Measurements from ENCODE around the gene VAV2. TPM values are rescaled to one million over a fixed set of nuclear protein-coding genes. Genes with fewer than 3 reads are reported as not detected.

The VAV2 gene
- total and polyA plus RNA-seq, 11 donors, result 3.3 to 9.9 (median 5.3) TPM

- intact Hi-C loops (cut with DNase I), result no loop called here
- Histone ChIP-seq H3K9me3 (no peaks in the 10 kb centered on the region), H3K4me1 (peaks cover 0 to 32% (median 13%) of the 10 kb centered on the region in 12 donors), H3K27me3 (no peaks in the 10 kb centered on the region), H3K36me3 (no peaks in the 10 kb centered on the region), H3K27ac (no peak overlapping the region), H3K4me3 (no peak overlapping the region)
- ATAC-seq (no peak), DNase-seq (no peak)
- WGBS, 4 donors, result 73 to 78% (median 76%) methylated on average over 15 to 16 of the region's 16 CpGs
- TF ChIP-seq CTCF (IDR thresholded peaks at IDR 0.05) (no peak), POLR2A (IDR thresholded peaks at IDR 0.05) (no peak)
Observed at GRCh38 chr9:133916159-133916541, 76.0 kb downstream of the VAV2 start.

GRCh38 chr9:133915534-133916158 is 76.5 kb downstream of the VAV2 start:
- ATAC-seq (no peak), DNase-seq (no peak)
- intact Hi-C loops (cut with DNase I), result no loop called here
- Histone ChIP-seq H3K9me3 (no peaks in the 10 kb centered on the region), H3K4me1 (peaks cover 0 to 32% (median 13%) of the 10 kb centered on the region in 12 donors), H3K27me3 (no peaks in the 10 kb centered on the region), H3K36me3 (no peaks in the 10 kb centered on the region), H3K4me3 (no peak overlapping the region), H3K27ac (no peak overlapping the region)
- WGBS, 4 donors, result 78 to 82% (median 81%) methylated on average over 30 of the region's 30 CpGs
- no peak for TF ChIP-seq CTCF (IDR thresholded peaks at IDR 0.05)
- TF ChIP-seq POLR2A (IDR thresholded peaks at IDR 0.05), result no peak

GRCh38 chr9:133914442-133915342 is 77.4 kb downstream of the VAV2 start:
- intact Hi-C loops (cut with DNase I), result no loop called here
- Histone ChIP-seq H3K36me3 (no peaks in the 10 kb centered on the region), H3K27ac (peak overlapping the region in 1 of 12 donors; percentile 5), H3K4me3 (no peak overlapping the region), H3K27me3 (no peaks in the 10 kb centered on the region), H3K9me3 (no peaks in the 10 kb centered on the region), H3K4me1 (peaks cover 0 to 30% (median 11%) of the 10 kb centered on the region in 12 donors)
- ATAC-seq (peak in 1 of 4 donors; percentile 10), DNase-seq (no peak)
- TF ChIP-seq POLR2A (IDR thresholded peaks at IDR 0.05) (no peak), CTCF (IDR thresholded peaks at IDR 0.05) (no peak)
- WGBS, 4 donors, result 59 to 73% (median 63%) methylated on average over 23 to 25 of the region's 25 CpGs

Data from heart left ventricle (tissue), 16 donors.